KMS-11 (cell line): Measurements from ENCODE around the gene NCEH1.
A peak's percentile ranks its signal among the peaks of the same experiment; 100 is the strongest.
"Not testable (repeated sequence)": the region's sequence is repeated elsewhere in the genome, so short reads cannot be mapped to it uniquely, and the experiment has no call there.

Source experiments
- H2AFZ ChIP-seq: fragments of 200-600 bp; sonication (generic); 2 replicates; pipeline ENCODE4 v1.6.1; 2016; ENCODE audit warnings: antibody characterized with exemption, mixed run types, low read depth
- H3K27ac ChIP-seq: fragments of 200-600 bp; sonication (generic); 2 replicates; pipeline ENCODE4 v1.6.1; 2016; ENCODE audit warnings: mild to moderate bottlenecking, mixed run types
- H3K27me3 ChIP-seq: fragments of 200-600 bp; sonication (generic); 2 replicates; pipeline ENCODE4 v1.6.1; 2017; ENCODE audit warnings: mild to moderate bottlenecking, low read depth, mixed run types, moderate library complexity; ENCODE audit not compliant: insufficient read depth
- H3K36me3 ChIP-seq: fragments of 200-600 bp; sonication (generic); 2 replicates; pipeline ENCODE4 v1.6.1; 2017; ENCODE audit warnings: mild to moderate bottlenecking, mixed run types; ENCODE audit not compliant: insufficient read depth
- H3K4me1 ChIP-seq: fragments of 200-600 bp; sonication (generic); 2 replicates; pipeline ENCODE4 v1.6.1; 2016; ENCODE audit warnings: mild to moderate bottlenecking, low read depth, mixed run types; ENCODE audit not compliant: poor library complexity, severe bottlenecking
- H3K4me2 ChIP-seq: fragments of 200-600 bp; sonication (generic); 2 replicates; pipeline ENCODE4 v1.7.0; 2016; ENCODE audit warnings: mild to moderate bottlenecking, mixed run types
- H3K4me3 ChIP-seq: fragments of 200-600 bp; sonication (generic); IDR thresholded peaks from 2 replicates; pipeline ENCODE4 v1.6.1; 2017; ENCODE audit warnings: low read depth, low read length, mixed read lengths; ENCODE audit not compliant: insufficient read depth
- H3K79me2 ChIP-seq: fragments of 200-600 bp; sonication (generic); 2 replicates; pipeline ENCODE4 v1.6.1; 2016; ENCODE audit warnings: low read depth, mixed run types; ENCODE audit not compliant: insufficient read depth
- H3K9ac ChIP-seq: fragments of 200-600 bp; sonication (generic); 2 replicates; pipeline ENCODE4 v1.6.1; 2016; ENCODE audit warnings: mild to moderate bottlenecking, mixed run types
- H4K20me1 ChIP-seq: fragments of 200-600 bp; sonication (generic); 2 replicates; pipeline ENCODE4 v1.6.1; 2016; ENCODE audit warnings: mild to moderate bottlenecking, mixed run types; ENCODE audit not compliant: insufficient read depth
- CTCF ChIP-seq: fragments of 200-600 bp; sonication (generic); conservative IDR thresholded peaks from 2 replicates; pipeline ENCODE4 v1.6.1; 2017; ENCODE audit warnings: low read depth, mild to moderate bottlenecking, antibody characterized with exemption, low read length, moderate library complexity, mixed read lengths

Gene NCEH1

GRCh38 chr3:172595664-172596393 lies 115.0 kb downstream of the NCEH1 start:
- H3K9ac ChIP-seq, result no peak overlapping the region
- H2AFZ ChIP-seq, result peak overlapping the region; percentile 47; the same call in 1 of the 2 replicates

GRCh38 chr3:172594900-172595663 lies 115.8 kb downstream of the NCEH1 start:
- H2AFZ ChIP-seq, result not testable (repeated sequence)
- H3K4me2 ChIP-seq, result peak overlapping the region; percentile 40; the same call in 1 of the 2 replicates

More at GRCh38 chr3:172595664-172596393, 115.0 kb downstream of the NCEH1 start:
- Histone ChIP-seq H3K4me2 (peak overlapping the region; percentile 40), H3K27me3 (no peaks in the 10 kb centered on the region), H4K20me1 (no peaks in the 10 kb centered on the region), H3K27ac (no peak overlapping the region), H3K79me2 (no peaks in the 10 kb centered on the region), H3K36me3 (no peaks in the 10 kb centered on the region), H3K4me1 (peaks cover 45% of the 10 kb centered on the region), H3K4me3 (peak overlapping the region; percentile 55)
- TF ChIP-seq CTCF, result peak; percentile 88

GRCh38 chr3:172592898-172593669 lies 117.8 kb downstream of the NCEH1 start:
- Histone ChIP-seq H3K27ac (peak overlapping the region; percentile 55), H3K79me2 (no peaks in the 10 kb centered on the region), H3K4me2 (peak overlapping the region; percentile 91), H4K20me1 (no peaks in the 10 kb centered on the region), H2AFZ (peak overlapping the region; percentile 51), H3K36me3 (no peaks in the 10 kb centered on the region), H3K27me3 (no peaks in the 10 kb centered on the region), H3K4me1 (peaks cover 46% of the 10 kb centered on the region), H3K4me3 (peak overlapping the region; percentile 40), H3K9ac (peak overlapping the region; percentile 43; the same call in 1 of the 2 replicates)
- TF ChIP-seq CTCF, result no peak

More at GRCh38 chr3:172594900-172595663, 115.8 kb downstream of the NCEH1 start:
- not testable (repeated sequence) for H3K27ac ChIP-seq, H3K9ac ChIP-seq, H4K20me1 ChIP-seq, H3K79me2 ChIP-seq, H3K36me3 ChIP-seq, H3K27me3 ChIP-seq
- peak overlapping the region; percentile 55 for H3K4me3 ChIP-seq
- peaks cover 46% of the 10 kb centered on the region for H3K4me1 ChIP-seq

GRCh38 chr3:172591876-172592771 lies 118.7 kb downstream of the NCEH1 start:
- Histone ChIP-seq H3K4me1 (peaks cover 46% of the 10 kb centered on the region), H3K27ac (peak overlapping the region; percentile 55), H3K79me2 (no peaks in the 10 kb centered on the region), H3K9ac (peak overlapping the region; percentile 43; the same call in 1 of the 2 replicates), H2AFZ (peak overlapping the region; percentile 51), H3K4me3 (peak overlapping the region; percentile 40), H3K27me3 (no peaks in the 10 kb centered on the region), H3K36me3 (no peaks in the 10 kb centered on the region), H4K20me1 (no peaks in the 10 kb centered on the region), H3K4me2 (peak overlapping the region; percentile 91)
- TF ChIP-seq CTCF, result no peak
